Body of pancreas (tissue), 4 donors: Measurements from ENCODE around the gene CLIP2. TPM values are rescaled to one million over a fixed set of nuclear protein-coding genes. Genes with fewer than 3 reads are reported as not detected.

Experiments used
- ATAC-seq: fragments of 150-250 bp; one replicate; pipeline ENCODE4 v1.9.1; 2016
- DNase-seq, 4 donors: peaks; one replicate each; pipeline ENCODE4 v3.0.0-alpha.2; 2019
- H3K27ac ChIP-seq, 4 donors: fragments of 200-600 bp; sonication (generic); 1 replicate in 3 of 4; 2 replicates in 1 of 4; pipeline versions ENCODE4 v1.5.1 to v1.6.1; 2016 to 2019; ENCODE audit warnings: mild to moderate bottlenecking in 1 of 4, mixed read lengths in 1 of 4, moderate library complexity in 1 of 4
- H3K27me3 ChIP-seq, 2 donors: fragments of 200-600 bp; sonication (generic); one replicate each; pipeline ENCODE4 v1.6.0; 2016; ENCODE audit warnings: mild to moderate bottlenecking in 1 of 2
- H3K36me3 ChIP-seq, 2 donors: fragments of 200-600 bp; sonication (generic); replicated peaks in 1 of 2; 2 replicates each; pipeline ENCODE4 v1.5.1; 2016; ENCODE audit warnings: low read depth in 2 of 2; ENCODE audit not compliant: insufficient read depth in 1 of 2
- H3K4me1 ChIP-seq: fragments of 200-600 bp; sonication (generic); one replicate; pipeline ENCODE4 v1.6.0; 2016
- H3K4me3 ChIP-seq, 2 donors: fragments of 200-600 bp; sonication (generic); 1 replicate in 1 of 2; 2 replicates in 1 of 2; pipeline ENCODE4 v1.5.1; 2016 to 2019
- H3K9me3 ChIP-seq, 3 donors: fragments of 200-600 bp; sonication (generic); 1 replicate in 2 of 3; 2 replicates in 1 of 3; pipeline ENCODE4 v1.5.1; 2016
- POLR2A ChIP-seq, 3 donors: fragments of 450-650 bp; IDR thresholded peaks; one replicate each; pipeline ENCODE4 v1.6.1; 2016; ENCODE audit warnings: antibody characterized with exemption in 3 of 3, mild to moderate bottlenecking in 2 of 3
- WGBS, 2 donors: methylation state at CpG; one replicate each; pipeline ENCODE4 v1.1.5; 2017; 5-methylcytosine and 5-hydroxymethylcytosine counted together
- intact Hi-C: fragments of 100-400 bp; cut with DNase I; formaldehyde crosslinking; loops from one replicate; pipeline ENCODE4 v1.15.1; 2023
- total RNA-seq, 2 donors: library from RNA; depleted of rRNA; stranded (reverse); fragments of >200 nt; gene quantifications; one replicate each; pipeline ENCODE4 v1.1.0, GENCODE V29; 2016
- TF ChIP-seq, protein P1 (sequence below), 7 experiments: fragments of 450-650 bp in 4 of 7; fragments of 200-600 bp in 3 of 7; sonication (generic) in 3 of 7; IDR thresholded peaks; one replicate each; pipeline ENCODE4 v1.5.1; 2016 to 2019; ENCODE audit warnings: antibody characterized with exemption in 7 of 7

The CLIP2 gene
- total RNA-seq, 2 donors from 2014 or later: 31.6 to 120 TPM

GRCh38 chr7:74287303-74288033 lies 1.7 kb upstream of the CLIP2 start:
- no peaks in the 10 kb centered on the region for H3K27me3 ChIP-seq
- H3K9me3 ChIP-seq: no peaks in the 10 kb centered on the region
- TF ChIP-seq, protein P1, sequence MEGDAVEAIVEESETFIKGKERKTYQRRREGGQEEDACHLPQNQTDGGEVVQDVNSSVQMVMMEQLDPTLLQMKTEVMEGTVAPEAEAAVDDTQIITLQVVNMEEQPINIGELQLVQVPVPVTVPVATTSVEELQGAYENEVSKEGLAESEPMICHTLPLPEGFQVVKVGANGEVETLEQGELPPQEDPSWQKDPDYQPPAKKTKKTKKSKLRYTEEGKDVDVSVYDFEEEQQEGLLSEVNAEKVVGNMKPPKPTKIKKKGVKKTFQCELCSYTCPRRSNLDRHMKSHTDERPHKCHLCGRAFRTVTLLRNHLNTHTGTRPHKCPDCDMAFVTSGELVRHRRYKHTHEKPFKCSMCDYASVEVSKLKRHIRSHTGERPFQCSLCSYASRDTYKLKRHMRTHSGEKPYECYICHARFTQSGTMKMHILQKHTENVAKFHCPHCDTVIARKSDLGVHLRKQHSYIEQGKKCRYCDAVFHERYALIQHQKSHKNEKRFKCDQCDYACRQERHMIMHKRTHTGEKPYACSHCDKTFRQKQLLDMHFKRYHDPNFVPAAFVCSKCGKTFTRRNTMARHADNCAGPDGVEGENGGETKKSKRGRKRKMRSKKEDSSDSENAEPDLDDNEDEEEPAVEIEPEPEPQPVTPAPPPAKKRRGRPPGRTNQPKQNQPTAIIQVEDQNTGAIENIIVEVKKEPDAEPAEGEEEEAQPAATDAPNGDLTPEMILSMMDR (IDR thresholded peaks at IDR 0.05): no peak
- TF ChIP-seq POLR2A (IDR thresholded peaks at IDR 0.05): no peak
- no peak overlapping the region for H3K4me3 ChIP-seq
- DNase-seq (peak in 1 of 4 donors; percentile 22), ATAC-seq (no peak)
- H3K4me1 ChIP-seq: peaks cover 41% of the 10 kb centered on the region
- H3K27ac ChIP-seq: no peak overlapping the region
- intact Hi-C loops: loop anchor here (10.0 kb wide), 1 partner anchor 107 kb away; no protein-coding TSS in a partner anchor
- WGBS, 2 donors: 77 to 88% methylated on average over 6 to 7 of the region's 7 CpGs
- H3K36me3 ChIP-seq: no peaks in the 10 kb centered on the region

- Histone ChIP-seq H3K27me3 (no peaks in the 10 kb centered on the region), H3K36me3 (no peaks in the 10 kb centered on the region), H3K4me3 (no peak overlapping the region), H3K4me1 (peaks cover 49% of the 10 kb centered on the region), H3K27ac (peak overlapping the region in 3 of 4 donors; percentile 68 to 87 (median 74)), H3K9me3 (no peaks in the 10 kb centered on the region)
- TF ChIP-seq POLR2A (IDR thresholded peaks at IDR 0.05): no peak
- TF ChIP-seq, protein P1 (IDR thresholded peaks at IDR 0.05): no peak
- 50 to 64% methylated on average over 16 to 20 of the region's 20 CpGs for WGBS, 2 donors
- DNase-seq: no peak
- no peak for ATAC-seq
- intact Hi-C loops: loop anchor here (10.0 kb wide), 1 partner anchor 107 kb away; no protein-coding TSS in a partner anchor
These were observed 949 bp upstream of the CLIP2 start for GRCh38 chr7:74288034-74288881.

- peak; percentile 44 to 61 (median 56) for DNase-seq
- Histone ChIP-seq H3K9me3 (no peaks in the 10 kb centered on the region), H3K4me3 (peak overlapping the region; percentile 37 to 61), H3K27me3 (no peaks in the 10 kb centered on the region), H3K27ac (peak overlapping the region; percentile 55 to 88 (median 80)), H3K4me1 (peaks cover 61% of the 10 kb centered on the region), H3K36me3 (no peaks in the 10 kb centered on the region)
- WGBS, 2 donors: 0 to 1% methylated on average over 6 to 34 of the region's 60 CpGs
- TF ChIP-seq, protein P1 (IDR thresholded peaks at IDR 0.05): no peak
- peak in 2 of 3 donors; percentile 2 to 6 for TF ChIP-seq POLR2A (IDR thresholded peaks at IDR 0.05)
- intact Hi-C loops: loop anchor here (10.0 kb wide), 1 partner anchor 105 kb away; no protein-coding TSS in a partner anchor
- ATAC-seq: no peak
These were observed 699 bp downstream of the CLIP2 start for GRCh38 chr7:74289659-74290552.

GRCh38 chr7:74290553-74290950 lies 1.3 kb downstream of the CLIP2 start:
- H3K27ac ChIP-seq: peak overlapping the region; percentile 42 to 88 (median 80)
- no peaks in the 10 kb centered on the region for H3K27me3 ChIP-seq
- no peak for ATAC-seq
- WGBS, 2 donors: 8% methylated on average over 8 to 9 of the region's 9 CpGs
- TF ChIP-seq, protein P1 (IDR thresholded peaks at IDR 0.05): no peak
- TF ChIP-seq POLR2A (IDR thresholded peaks at IDR 0.05): no peak
- peak in 1 of 4 donors; percentile 29 for DNase-seq
- no peaks in the 10 kb centered on the region for H3K36me3 ChIP-seq
- peak overlapping the region; percentile 37 to 61 for H3K4me3 ChIP-seq
- intact Hi-C loops: no loop called here
- H3K9me3 ChIP-seq: no peaks in the 10 kb centered on the region
- H3K4me1 ChIP-seq: peaks cover 63% of the 10 kb centered on the region
